ENCODE results near the gene PRRT1.
A peak's percentile ranks its signal among the peaks of the same experiment; 100 is the strongest.
"Not testable (repeated sequence)": the region's sequence is repeated elsewhere in the genome, so short reads cannot be mapped to it uniquely, and the experiment has no call there.

Gene PRRT1

DNA sequence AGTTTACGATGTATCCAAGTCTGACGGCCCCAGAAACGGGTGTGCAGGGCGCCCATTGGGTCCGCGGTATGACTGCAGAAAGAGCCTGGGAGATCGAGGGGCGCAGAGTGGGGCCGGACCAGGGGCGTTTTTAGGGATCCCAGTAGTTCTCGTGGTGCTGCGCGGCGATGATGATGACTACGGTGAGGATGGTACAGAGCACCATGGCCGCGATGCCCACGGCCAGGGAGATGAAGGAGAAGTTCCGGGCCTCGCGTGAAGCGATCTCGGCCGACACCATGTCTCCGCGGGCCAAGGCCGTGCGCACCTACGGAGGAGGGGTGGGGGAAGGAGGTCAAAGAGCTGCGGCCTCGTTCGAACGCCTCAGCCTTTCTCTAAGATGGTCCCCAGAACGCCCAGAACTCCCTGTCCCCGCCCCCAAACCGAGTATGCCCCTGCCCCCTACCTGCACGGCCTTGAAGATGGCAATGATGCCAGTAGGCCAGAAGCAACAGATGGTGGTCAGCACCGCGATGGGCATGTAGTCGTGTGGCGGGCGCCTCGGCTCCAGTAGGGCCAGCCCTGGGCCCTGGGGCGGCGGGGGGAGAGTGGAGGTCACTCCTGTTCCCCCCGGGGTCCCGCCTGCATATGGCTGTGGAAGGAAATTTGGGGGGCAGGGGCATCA lies 2.5 kb downstream of the PRRT1 start:
- DNase-seq: no peak

DNA sequence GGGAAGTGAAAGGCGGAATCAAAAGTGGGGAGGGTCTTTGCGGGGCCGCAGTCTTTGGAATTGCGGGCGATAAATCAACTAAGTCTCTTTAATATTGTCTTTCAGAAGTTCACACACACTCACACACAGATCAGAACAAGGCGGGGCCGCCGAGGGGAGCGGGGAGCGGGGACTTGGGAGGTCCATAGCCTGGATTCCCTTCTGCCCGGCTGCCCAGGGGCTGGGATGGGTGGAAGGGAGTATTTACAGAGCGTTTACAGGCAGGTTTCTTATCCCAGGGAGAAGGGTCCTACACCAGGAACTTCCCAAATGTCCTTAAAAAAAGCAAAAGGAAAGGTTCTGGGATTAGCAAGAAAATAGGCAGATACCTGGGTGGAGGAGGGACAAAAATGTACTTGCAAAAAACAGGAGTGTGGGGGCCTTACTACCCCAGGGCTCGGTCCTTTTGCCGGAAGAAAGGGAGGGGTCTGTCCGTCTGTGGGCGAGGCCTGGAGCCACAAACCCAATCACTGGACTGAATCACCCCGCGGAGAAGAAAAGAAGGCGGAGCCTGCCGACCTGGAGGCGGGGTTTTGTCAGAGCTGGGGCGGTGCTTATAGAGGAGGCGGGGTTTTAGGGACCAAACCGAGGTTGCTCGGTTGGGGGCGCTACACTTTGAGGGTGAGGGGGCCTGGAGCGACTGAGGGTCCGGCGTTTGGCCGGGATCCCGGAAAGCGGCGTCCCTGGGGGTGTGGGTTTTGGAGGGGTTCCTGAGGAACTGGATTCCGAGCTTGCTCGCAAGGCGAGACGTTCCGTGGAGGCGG lies 3.2 kb downstream of the PRRT1 start:
- no peak for DNase-seq

DNA sequence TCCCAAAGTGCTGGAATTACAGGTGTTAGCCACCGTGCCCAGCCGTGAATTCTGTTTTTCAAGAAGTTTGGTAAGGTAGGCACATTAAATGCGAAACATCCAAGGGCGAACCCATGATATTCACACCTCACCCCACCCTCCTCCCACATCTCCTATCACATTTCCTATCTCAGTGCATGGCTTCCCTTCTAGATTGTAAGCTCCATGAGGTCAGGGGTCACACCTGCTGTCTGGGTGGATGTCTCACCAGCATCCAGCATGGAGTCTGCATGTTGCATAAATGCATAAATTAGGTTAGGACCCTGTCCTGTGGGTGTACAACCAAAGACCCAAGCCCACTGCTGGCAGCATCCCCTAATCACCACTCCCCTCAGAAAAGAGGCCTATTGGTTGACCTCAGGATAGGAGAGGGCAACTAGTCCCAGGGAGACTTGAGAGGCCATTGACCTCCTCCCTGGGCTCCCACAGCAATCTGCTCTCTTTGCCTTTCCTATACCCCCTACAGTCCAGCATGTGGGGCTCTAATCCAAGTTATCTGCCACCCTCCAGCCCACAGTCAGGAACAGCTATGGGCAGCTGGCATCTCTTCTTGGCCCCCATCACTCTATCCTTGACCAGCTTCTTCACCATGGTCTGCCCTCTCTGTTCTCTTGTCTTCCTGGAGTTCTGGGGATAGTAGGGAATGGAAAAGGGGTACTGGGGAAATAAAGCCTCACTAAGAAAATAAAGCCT lies 4.2 kb downstream of the PRRT1 start:
- no peak for DNase-seq

DNA sequence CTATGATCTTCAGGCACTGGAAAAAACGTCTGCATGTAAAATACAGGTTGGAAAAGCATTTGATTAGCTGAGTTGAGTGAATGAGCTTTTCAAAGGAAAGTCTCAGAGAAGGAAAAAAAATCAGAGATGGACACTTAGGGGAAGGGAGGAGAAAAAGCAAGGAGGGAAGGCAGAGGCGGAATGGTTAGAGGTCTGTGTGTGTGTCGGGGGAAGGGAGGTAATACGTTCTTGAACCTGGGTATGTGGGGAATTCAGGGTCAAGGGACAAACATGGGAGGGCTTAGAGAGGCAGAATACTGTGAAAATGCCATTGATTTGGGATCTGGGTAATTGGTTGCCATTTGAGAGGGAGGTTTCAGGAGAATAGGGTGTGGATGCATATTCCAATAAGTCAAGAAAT lies 5.1 kb downstream of the PRRT1 start:
- no peak for DNase-seq

DNA sequence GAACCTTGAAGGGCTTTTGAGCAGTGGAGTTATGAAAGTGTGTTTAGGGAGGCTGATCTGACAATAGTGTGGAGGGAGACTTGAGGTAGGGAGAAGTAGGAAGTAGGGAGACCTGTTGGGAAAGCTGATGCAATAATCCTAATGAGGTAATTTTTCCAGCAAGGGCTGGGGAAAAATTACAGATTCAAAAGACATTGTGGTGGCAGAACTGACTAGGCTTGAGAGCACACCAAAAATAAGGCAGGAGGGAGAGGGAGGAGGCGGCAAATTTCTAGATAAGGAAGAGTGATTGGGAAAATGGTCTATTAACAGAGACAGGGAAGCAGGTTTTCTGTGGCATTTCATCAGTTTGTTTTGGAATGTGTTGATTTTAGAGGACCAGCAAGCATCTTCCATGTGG lies 5.5 kb downstream of the PRRT1 start:
- DNase-seq: no peak

DNA sequence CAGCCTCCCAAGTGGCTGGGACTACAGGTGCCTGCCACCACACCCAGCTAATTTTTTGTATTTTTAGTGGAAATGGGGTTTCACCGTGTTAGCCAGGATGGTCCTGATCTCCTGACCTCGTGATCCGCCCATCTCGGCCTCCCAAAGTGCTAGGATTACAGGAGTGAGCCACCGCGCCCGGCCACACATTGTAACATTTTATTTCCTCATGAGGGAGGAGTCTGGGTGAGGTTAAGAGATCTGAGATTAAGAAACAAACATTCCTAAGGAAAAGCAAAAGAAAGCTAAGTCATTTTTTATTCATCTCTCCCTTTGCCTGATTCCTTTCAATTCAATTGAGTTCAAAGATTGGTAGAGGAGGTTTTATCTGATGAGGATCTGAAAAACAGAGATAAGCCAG lies 7.5 kb downstream of the PRRT1 start:
- DNase-seq: not testable (repeated sequence)

DNA sequence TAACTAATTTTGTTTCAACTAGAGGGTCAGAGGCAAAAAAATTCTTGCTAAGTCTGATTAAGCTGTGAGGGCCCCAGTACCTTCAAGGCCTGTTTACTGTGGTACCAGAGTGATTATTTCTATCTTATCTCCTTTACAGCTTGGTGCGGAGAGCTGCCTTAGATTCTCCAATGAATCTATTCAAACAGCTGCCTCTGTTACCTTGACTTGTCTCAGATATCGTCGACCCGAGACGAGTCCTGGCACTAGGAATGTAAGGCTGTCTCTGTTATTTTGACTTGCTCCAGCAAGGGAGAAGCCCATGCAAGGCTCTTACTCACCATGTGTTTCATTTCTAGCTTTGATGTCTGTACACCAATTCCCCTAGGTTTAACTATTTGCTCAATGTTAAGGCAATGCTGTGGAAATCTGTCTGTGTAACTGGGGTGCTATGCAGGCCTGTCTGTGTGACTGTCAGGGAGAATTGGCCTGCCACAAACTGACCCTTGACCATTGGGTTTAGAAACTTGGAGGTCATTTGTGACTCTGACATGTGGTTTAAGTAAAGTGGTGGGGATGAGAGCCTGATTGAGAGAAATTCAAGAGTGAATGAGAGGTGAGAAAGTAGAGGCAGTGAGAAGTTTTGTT lies 11.2 kb downstream of the PRRT1 start:
- DNase-seq: no peak

DNA sequence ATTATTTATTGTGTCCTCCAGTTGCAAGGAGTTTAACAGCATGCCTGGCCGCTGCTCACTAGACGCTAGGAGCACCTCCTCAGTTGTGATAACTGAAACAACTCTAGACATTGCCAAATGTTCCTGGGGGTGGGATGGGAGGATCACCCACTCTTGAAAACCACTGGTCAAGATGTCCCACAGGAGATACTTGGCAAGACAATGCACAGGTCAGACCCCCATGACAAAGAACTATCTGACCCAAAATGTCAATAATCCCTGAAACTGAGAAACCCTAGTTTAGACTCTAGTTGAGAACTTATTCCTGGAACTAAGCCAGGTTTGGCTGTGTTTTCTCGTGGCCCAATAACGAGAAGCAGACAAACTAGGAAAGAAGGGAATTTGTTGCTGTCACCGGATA lies 12.1 kb downstream of the PRRT1 start:
- DNase-seq: no peak

DNA sequence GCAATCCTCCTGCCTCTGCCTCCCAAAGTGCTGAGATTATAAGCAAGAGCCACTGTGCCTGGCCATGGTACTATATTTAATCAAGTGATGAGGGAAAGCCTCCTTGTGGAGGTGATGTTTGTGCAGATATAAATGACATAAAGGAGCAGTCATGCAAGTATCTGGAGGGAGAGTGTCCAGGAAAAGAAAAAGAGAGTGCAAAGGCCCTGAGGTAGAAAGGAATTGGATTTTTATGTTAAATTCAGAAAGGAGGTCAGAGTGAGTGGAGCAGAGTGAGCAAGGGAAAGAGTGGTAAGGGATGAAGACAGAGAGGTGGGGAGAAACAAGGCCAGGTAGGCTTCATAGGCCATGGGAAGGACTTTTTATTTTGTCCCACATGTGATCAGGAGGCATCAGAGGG lies 14.3 kb downstream of the PRRT1 start:
- DNase-seq: no peak

DNA sequence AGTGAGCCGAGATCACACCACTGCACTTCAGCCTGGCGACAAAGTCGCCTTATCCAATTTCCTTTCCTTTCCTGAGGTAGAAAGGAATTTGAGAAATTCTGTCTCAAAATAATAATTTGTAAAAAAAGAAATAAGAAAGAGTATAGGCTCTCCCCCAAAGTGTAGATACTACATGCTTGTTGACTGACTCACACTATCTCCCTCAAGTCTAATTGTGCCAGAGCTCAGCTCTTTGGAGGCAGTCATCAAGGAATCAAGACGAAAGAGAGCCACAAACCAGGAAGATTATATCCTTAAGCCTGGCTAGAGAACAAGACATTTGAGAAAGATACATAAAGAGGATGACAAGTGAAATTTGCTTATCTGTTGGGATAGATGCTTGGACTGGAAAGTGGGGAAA lies 18.0 kb downstream of the PRRT1 start:
- DNase-seq: no peak

DNA sequence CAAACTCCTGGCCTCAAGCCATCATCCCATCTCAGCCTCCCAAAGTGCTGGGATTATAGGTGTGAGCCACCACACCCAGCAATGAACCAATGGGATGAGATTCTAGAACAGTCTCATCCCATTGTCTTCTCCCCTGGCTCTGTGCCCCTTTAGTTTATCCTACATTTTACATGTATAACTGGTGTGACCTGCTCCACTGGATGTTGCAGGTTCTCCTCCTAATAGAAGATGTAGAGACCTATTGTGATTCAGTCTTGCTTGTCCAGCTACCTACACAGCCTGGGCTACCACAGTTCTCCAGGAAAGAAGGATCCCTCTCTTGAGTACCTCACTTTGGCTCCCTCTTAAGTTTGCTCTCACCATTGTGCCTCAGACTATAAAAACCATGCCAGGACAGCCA lies 19.6 kb downstream of the PRRT1 start:
- no peak for DNase-seq

DNA sequence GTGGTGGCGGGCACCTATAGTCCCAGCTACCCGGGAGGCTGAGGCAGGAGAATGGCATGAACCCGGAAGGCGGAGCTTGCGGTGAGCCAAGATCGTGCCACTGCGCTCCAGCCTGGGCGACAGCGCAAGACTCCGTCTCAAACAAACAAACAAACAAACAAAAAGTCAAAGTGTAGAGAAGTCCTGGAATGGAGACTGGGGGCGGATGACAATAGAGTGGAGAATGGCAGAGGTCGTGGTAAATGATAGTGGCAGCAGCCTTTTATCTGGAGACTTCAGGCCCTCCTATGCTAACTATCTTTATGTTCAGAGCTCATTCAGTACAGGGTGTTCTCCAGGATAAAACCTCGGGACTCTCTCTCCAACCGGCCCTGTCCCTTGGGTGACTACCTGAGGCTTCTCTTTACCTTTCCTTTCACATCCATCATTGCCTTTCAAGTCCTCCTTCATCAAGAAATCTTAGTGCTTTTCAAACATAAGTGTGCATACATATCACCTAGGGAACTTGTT lies 20.2 kb downstream of the PRRT1 start:
- no peak for DNase-seq

DNA sequence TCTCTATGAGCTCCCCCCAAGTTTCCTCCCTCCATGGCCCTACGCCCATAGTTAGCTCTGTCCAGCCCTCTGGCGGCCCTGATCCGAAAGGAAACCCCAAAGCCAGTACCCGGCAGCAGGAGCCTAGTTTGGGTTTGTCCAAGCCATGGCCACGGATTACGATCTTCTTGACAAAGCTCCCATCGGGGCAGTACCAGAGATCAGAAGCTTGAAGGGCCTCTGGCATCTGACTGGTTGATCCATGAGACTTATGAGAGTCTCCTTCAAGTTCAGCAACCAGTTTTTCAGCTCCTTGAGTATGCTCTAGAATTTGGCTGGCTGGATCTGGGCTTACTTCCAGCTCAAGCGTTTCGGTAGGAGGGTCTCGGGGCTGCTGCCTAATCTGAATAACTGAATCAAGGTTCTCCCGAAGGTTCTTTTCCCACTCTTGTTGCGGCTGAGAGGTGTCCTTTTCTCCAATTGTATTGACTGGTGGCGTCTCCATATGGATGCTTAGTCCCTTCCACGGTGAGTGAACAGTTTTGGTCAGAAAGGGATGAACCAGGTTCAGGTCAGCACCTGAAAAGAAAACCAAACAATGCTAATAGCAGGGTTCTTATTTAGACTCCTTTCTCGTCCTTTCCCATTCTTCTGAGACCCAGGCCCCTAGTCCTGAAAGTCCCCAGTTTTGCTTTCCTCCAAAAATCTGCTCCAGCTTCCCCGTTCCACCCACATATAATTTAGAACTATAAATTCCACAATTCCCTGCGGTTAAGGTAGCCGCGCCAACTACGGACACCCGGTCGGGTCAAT lies 22.2 kb downstream of the PRRT1 start:
- no peak for DNase-seq

DNA sequence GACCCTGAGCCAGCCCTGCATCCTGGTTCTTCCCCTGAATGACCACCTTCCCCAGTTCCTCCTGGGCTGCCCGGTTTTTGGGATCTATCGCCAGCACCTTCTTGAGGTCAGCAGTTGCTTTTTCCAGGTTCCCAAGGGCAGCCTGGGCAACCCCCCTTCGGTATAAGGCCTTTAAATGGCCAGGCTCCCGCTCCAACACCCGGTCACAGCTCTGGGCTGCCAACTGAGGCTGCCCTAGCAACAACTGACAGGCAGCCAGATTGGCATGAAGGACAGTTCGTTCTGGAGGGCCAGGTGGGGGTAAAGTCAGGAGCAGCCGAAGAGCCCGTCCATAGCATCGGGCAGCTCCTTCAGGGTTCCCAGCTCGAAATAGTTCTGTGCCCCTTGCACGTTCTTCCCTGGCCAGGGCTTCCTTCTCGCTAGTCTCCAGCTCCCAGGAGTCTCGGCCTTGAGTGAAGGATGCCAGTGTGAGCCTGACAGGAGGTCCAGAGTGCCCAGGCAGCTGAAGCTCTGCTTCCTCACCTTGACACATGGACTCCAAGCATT lies 22.9 kb downstream of the PRRT1 start:
- DNase-seq: no peak

DNA sequence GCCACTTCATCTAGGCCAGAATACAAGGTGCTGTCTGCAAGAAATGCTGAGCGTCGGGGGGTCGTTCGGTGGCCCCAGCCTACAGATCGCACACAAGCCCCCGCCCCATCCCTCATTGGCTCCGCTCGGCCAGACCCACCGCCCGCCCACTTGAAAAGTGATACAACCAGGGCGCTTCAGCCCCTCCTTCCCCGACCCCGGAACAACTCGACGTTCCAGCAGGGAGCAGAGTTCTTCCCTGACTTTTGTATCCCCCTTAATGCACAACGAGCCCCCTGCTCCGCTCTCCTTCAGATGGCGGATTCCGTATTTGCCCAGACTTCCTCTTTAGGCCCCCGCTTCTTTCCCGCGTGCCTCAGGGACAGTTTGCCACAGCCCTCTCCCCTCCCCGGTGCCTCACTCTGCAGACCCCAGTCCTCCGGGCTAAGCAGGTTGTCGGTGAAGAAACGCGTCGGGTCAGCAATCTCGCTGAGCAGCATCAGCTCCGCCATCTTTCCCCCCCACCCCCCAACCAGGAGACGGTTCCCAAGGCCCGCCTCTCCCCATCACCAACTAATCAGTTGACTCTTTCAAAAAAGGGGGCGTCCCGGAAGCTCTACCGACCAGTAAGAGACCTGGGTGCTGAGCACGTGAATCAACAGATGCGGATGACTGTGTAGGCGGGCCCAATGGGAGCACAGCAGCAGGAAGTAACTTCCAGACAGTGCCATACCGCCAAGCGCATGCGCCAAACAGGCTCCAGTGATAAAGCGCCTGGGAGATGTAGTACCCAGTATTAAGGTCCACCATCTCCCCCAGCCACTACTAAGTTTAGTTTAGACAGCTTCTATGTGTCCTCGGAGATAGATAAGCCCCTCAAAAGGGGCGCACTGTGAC lies 23.8 kb downstream of the PRRT1 start, which contains the start of gene ATF6B:
ATF6B (minus strand) TSS at position 530 of the 876 bp plus-strand sequence; CDS start at position 491, 39 bp downstream.
- peak; percentile 97 for DNase-seq

DNA sequence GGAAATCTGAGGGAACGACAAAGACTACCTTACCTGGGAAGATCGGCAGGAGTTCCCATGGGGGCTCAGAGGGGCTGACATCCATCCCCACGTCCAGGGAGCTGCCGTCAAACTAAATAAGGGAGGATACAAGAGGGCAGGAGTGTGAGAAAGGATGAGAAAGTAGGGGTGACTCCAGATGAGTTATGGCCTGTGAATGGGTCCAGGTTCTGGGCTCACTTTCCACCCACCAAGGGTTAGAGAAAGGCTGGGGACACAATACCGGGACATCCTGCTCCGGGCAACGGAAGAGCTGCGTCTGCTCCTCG lies 24.4 kb downstream of the PRRT1 start:
- no peak for DNase-seq

DNA sequence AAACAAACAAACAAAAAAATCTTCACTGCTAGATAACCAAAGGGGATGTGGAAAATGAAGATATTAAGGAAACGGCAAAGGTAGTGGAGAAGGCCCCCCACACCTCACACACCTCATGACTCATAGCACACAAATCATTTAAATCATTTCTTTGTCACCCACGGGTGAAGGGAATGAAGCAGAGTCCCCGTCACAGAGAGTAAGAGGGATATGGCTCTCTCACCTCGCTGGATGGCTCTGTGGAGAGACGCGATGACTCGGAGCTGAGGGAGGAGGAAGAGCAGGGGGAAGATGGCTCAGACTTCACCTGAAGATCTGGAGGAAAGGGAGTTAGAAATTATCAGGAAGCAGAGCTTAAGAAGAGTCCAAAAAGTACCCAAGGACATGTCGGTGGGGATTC lies 24.9 kb downstream of the PRRT1 start:
- no peak for DNase-seq

DNA sequence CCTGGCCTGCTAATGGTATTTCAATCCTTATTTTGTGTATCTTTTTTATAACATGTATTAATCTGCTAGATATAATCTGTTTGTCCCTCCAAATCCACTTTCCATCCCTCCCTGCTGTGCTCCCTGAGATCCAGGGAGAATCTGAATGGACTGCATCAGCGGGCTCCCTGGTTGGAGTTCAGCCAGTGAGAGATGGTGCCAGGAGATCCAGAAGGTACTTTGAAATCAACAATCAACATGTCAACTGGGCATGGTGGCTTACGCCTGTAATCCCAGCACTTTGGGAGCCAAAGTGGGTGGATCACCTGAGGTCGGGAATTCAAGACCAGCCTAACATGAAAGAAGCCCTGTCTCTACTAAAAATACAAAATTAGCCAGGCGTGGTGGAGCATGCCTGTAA lies 28.1 kb downstream of the PRRT1 start:
- no peak for DNase-seq

DNA sequence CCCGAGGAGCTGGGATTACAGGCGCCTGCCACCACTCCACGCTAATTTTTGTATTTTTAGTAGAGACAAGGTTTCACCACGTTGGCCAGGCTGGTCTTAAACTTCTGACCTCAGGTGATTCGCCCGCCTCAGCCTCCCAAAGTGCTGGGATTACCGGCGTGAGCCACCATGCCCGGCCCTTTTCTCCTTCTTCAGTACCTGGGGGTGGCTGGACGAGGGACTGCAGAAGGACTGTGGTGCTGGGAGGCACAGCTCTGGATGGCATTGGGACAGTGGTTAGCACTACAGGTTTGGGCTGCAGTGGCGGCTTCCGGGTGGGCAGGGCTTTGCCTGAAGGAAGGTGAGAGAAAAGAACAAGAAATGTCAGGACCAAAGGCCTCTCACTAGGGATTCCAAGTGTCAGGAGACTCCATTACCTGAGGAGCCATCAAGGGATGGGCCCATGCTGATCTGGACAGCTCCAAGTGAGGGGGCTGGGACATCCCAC lies 31.1 kb downstream of the PRRT1 start:
- DNase-seq: no peak

DNA sequence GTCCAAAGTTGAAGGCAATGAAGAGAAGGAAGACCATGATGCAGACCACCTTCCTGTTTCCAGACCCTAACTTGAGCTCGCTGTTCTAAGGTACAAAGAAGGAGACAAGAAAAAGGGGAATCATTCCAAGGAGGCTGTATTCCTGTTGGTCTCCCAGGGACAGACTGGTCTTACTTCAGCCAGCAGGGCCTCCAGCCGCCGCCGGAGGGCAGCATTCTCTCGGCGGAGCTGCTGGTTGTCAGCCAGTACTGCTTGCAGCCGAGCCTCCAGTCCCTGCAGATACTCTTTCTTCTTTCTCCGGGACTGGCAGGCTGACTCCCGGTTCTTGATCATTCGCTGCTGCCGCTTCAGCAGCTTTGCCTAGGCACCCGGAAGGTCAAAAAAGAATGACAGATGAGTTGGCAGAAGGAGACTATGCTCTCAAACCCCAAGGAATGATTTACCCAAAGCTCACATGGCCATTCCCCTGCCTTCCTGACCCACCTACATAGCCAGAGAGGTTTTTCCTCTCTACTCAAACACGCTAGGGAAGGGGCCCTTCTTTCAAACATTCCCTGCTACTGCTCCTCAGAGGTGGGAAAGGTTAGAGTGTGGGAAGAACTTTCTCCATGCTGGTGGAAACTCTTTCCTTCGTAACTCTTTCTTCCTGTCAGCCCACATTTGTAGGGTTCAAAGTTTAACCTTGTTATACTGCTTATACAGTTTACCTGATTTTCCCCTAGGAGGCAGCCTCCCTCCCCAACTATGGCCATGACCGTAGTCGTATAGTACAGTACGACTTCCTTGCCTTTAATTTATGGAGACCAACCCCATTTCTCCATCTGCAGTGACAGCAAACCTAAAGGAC lies 32.7 kb downstream of the PRRT1 start:
- peak; percentile 6 for DNase-seq

All from KG1 (cell line).